ENCODE data around the gene ADPRHL1. TPM values are rescaled to one million over a fixed set of nuclear protein-coding genes. Genes with fewer than 3 reads are reported as not detected.
A peak's percentile ranks its signal among the peaks of the same experiment; 100 is the strongest.

Gene ADPRHL1
- total RNA-seq, 1 donor from 2014 or later = 484 TPM

DNA sequence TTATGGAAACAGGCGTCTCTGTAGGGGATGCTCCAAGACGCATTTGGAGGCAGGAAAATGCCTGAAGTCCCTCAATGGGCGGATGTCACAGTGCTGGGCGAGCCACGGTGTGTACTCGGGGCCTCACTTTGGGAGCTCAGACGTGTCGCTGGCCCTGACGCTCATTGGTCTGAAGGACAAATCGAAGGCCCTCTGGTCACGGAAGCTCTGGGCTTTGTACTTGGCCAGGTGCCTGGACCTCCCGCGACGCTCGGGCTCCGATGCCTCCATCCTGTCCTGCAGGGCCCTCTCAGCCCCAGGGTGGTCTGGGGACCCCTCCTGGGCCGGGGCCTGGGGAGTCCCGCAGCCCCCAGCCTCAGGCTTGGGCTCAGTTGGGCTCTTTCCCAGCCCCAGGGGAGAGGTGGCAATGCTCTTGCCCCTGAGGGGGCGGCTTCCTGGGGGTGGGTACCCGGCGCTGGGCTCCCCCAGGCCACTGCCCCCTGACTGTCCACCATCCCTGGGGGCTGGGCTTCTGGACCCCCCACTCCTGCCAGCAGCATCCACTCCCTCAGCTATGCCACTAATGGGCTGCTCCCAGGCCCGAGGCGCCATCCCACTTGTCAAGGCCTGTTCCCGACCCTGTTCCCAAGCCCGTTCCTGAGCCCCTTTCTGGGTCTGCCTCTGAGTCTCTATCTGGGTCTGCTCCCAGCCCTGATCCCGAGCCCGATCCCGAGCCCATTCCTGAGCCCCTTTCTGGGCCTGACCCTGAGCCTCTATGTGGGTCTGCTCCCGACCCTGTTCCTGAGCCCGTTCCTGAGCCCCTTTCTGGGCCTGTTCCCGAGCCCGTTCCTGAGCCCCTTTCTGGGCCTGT is 49.8 kb downstream of the ADPRHL1 start:
- TF ChIP-seq CTCF (IDR thresholded peaks at IDR 0.05; ENCODE audit: borderline replicate concordance) = no peak
- Histone ChIP-seq H3K27ac (replicated peaks) (peak overlapping the region; percentile 97), H3K36me3 (no peaks in the 10 kb centered on the region), H3K9me3 (replicated peaks) (no peaks in the 10 kb centered on the region), H3K4me3 (no peak overlapping the region), H3K4me1 (peaks cover 89% of the 10 kb centered on the region), H3K27me3 (ENCODE audit: low read depth) (peaks cover 49% of the 10 kb centered on the region)
- intact Hi-C loops (cut with micrococcal nuclease) = no loop called here
- no peak for DNase-seq

DNA sequence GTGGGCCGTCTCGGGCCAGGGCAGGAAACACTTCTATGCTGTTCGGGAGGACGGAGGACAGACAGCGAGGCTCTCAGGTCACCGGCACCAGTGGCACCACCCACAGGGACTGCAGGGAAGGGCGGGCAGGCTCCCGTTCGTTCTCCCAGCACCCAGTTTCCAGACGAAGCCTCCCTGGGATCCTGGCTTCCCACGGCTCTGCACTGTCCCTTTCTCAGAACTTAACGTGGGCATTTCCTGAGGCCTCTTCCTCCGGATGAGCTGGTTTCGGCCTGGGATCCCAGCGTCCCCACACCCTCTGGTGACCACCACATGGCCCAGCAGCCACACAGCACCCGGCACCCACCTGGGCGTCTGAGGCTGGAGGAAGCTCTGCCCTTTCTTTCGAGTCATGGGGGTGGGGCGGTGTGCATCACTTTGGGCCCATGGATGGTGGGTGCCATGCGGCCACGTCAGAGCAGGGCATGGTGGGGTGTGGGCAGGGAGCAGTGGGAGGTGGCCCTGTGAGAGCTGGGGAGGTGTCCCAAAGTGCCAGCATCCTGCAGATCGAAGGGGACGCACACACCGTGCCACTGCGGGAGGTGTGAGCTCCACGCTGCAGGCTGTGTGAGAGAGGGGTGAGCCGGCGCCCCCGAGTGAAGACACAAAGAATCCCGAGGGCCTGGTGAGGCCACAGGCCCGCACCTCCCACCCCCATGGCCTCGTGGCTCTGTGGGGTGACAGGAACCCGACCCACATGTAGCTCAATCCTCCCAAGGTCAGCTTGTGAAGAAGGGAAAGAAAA is 50.6 kb downstream of the ADPRHL1 start:
- no peak for TF ChIP-seq CTCF (IDR thresholded peaks at IDR 0.05; ENCODE audit: borderline replicate concordance)
- Histone ChIP-seq H3K9me3 (replicated peaks) (no peaks in the 10 kb centered on the region), H3K36me3 (no peaks in the 10 kb centered on the region), H3K4me1 (peaks cover 89% of the 10 kb centered on the region), H3K27me3 (ENCODE audit: low read depth) (peaks cover 43% of the 10 kb centered on the region), H3K27ac (replicated peaks) (peak overlapping the region; percentile 97), H3K4me3 (no peak overlapping the region)
- intact Hi-C loops (cut with micrococcal nuclease) = no loop called here
- DNase-seq = no peak

GRCh38 chr13:113401452-113402415 is 51.6 kb downstream of the ADPRHL1 start:
- DNase-seq = no peak
- peak overlapping the region; percentile 97 for H3K27ac ChIP-seq (replicated peaks)
- no peak overlapping the region for H3K4me3 ChIP-seq
- peaks cover 34% of the 10 kb centered on the region for H3K27me3 ChIP-seq (ENCODE audit: low read depth)
- H3K9me3 ChIP-seq (replicated peaks) = no peaks in the 10 kb centered on the region
- no peaks in the 10 kb centered on the region for H3K36me3 ChIP-seq
- H3K4me1 ChIP-seq = peaks cover 81% of the 10 kb centered on the region
- TF ChIP-seq CTCF (IDR thresholded peaks at IDR 0.05; ENCODE audit: borderline replicate concordance) = no peak
- intact Hi-C loops (cut with micrococcal nuclease) = no loop called here

- intact Hi-C loops (cut with micrococcal nuclease) = no loop called here
- peak overlapping the region; percentile 97 for H3K27ac ChIP-seq (replicated peaks)
- H3K4me3 ChIP-seq = no peak overlapping the region
- no peaks in the 10 kb centered on the region for H3K9me3 ChIP-seq (replicated peaks)
- peaks cover 32% of the 10 kb centered on the region for H3K27me3 ChIP-seq (ENCODE audit: low read depth)
- no peak for TF ChIP-seq CTCF (IDR thresholded peaks at IDR 0.05; ENCODE audit: borderline replicate concordance)
- peaks cover 72% of the 10 kb centered on the region for H3K4me1 ChIP-seq
- peak; percentile 80 for DNase-seq
- H3K36me3 ChIP-seq = no peaks in the 10 kb centered on the region
These were observed 52.5 kb downstream of the ADPRHL1 start for GRCh38 chr13:113400621-113401451.
